Hindlimb muscle (tissue), 1 donor: ENCODE results near the gene GLS. TPM values are rescaled to one million over a fixed set of nuclear protein-coding genes. Genes with fewer than 3 reads are reported as not detected.
"Not testable (repeated sequence)": the region's sequence is repeated elsewhere in the genome, so short reads cannot be mapped to it uniquely, and the experiment has no call there.

Experiments
- DNase-seq: peaks from one replicate; pipeline ENCODE4 v3.0.0-alpha.2; 2013
- polyA plus RNA-seq: library from polyadenylated mRNA; unstranded; fragments of 120-200 nt; gene quantifications from one replicate; pipeline ENCODE4 v1.2.1, GENCODE V29; 2013; ENCODE audit not compliant: insufficient read length

The GLS gene
- polyA plus RNA-seq, 1 donor, result 44.9 TPM

GRCh38 chr2:190973262-190973661 lies 92.6 kb downstream of the GLS start:
- DNase-seq, result no peak

DNA sequence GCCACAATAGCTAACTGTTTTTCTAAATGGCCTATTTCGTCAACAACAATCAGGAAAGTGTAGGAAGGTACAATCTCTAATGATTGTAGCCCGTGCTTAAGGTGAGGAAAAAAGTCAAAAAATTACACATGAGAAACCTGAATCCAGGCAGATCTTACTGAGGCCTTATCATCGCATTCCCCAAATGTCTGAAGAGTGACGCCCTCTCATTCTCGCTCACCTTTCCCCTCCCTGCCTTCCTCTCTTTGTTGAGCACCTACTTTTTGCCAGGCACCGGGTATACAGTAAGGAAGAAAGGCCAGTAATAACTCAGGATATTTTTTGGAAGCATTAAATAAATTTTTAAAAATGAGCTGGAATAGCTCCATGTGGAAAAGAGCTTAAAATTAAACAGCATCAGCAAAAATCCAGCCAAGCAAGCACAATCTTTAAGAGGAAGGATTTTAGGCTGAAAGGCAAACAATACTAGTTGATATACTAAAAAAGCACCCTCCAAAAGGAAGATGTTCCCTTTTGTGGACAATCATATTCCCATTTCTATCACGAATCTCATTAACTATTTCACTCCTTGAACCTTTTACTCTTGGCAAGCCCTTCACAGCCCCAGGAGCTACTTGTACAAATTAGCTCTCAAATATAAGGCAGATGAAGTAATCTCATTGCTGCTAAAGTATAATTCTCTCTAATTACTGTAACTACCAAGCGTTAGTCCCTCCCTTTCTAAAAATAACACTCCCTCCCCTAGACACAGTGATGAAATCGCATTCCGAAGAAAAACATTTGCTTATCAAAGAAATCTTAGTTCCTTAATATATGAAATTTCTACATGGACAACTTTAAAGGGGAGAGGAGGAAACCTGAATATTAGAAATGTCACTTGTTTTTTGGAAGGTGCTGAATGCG lies 93.4 kb downstream of the GLS start:
- DNase-seq, result no peak

DNA sequence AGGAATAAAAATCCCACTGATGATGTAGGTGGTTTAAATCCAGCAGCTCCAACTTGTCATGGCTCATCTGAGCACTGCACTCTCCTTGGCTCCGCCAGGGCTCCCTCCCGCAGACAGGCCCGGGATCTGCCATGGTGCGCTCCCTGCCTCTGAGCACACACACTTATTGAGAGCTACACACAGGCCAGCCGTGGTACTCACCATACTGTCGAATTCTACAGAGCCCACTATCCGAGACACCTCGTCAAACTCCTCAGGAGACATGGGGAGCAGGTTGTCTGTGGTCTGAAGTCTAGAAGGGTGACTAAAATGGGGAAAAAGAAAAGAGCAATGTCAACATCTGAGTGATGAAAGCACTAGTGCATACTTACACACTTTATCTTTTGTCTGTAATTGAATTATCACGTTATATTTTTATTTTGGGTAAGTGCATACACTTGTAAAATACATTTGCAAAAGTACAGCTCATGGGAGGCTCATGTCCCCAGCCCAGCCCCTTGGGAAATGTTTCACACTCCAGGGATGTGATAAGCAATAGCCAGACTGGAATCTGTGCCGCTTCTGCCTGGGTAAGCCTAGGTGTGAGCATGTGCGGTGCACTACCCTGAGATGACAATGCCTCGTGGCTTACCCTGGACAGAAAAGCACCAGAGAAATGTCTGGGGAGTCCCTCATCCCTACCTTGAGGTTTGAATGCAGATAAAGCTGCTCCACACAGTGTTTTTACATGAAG lies 94.2 kb downstream of the GLS start:
- no peak for DNase-seq

GRCh38 chr2:190976521-190976920 lies 95.9 kb downstream of the GLS start:
- no peak for DNase-seq

- DNase-seq, result no peak
Observed at GRCh38 chr2:190977505-190977904, 96.9 kb downstream of the GLS start.

DNA sequence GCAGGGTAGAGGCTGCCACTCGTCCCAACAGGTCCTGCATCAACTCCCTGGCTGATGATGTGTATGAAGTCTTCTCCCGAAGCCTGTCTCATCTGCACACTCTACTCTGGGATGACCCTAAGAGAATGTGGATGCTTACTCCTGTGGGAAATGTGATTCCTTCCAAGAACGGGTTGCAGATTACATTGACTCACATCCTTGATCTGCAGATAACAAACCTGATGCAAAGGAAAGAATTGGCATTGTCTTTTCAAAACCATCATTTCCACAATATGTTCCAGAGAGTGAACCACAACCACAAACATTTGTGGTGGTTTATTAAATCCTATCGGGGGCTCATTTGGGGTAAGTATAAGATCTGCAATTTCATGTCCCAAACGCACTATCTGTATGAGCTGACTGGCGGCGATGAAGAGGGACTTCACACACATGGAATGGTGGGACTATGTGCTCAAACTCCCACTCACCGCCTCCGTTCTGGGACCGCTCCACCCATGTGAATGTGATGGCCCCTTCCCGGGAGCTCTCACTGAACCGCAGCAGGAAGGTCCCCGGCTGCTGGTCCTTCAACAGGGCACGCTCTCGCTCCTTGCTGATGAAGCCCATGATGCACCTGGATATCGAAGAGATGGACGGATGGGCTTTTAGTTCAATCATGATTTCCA lies 97.9 kb downstream of the GLS start:
- no peak for DNase-seq

DNA sequence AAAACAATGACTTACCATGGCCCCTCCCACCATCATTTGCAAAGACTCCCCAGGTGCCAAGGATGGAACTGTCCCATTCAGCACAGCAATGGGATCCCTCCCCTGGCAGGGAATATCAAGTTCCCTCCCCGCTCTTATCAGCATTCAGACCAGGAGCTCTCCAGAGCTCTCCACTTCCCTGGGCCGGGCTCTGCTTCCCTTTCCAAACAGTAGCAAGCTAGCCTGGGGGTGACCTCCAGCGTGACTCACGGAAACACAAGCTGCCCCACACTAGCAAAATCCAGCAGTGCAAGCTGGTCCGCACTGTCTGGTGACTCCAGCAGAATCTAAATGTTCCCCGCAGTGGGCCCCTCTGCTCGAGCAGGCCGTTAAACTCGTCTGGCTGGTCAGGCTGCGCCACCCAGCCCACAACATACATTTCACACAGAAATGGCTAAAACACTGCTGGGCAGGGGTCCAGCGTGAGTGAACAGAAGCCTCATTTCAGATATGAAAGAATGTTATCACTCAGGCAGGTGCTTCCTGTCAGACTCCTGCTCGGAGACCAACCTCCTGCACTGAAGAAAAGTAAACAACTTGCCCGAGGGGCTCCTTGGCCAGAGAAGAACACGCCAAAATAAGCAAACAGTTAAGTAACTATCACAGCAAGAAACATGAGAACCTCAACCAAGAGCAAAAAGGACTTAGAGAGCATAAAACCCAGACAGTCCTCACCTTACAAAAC lies 99.4 kb downstream of the GLS start:
- peak; percentile 32 for DNase-seq

- no peak for DNase-seq
Observed at GRCh38 chr2:190980630-190981209, 100.1 kb downstream of the GLS start.

DNA sequence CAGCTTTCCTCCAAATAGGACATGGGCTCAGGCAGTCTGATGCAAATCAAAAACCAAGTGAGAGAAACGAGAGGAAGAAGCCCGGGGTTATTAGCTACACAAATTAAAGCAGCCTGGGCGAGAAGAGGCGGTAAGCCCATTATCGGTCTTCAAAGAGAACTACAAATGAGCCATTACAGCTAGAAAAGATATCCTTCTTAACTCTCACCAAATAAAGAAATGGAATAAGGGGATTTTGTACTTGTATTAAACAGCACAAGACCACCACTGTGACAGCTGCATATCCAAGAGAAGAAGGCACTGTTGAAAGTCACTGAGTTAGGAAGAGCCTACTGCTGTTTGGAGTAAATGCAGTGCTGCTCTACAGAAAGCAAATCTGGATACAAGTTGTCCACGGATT lies 100.7 kb downstream of the GLS start:
- DNase-seq, result no peak

DNA sequence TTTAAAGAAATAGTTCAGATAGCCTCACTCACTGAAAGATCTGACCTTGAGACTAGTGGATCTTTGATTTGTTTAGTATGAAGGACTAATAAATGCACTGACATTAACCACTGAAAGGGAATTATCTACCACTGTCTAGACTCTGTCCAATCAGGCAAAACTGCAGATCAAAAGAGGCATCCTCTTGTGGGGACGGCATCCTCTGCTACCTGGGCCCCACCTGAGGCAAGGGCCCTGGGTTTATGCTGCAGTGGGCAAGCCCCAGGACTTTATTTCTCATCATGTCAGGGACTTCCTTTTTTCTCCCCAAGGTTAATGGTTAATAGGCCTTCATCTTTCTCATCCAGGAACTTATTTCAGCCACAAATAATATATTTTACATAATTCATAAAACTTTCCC lies 101.1 kb downstream of the GLS start:
- no peak for DNase-seq

GRCh38 chr2:190982262-190983034 lies 101.8 kb downstream of the GLS start:
- no peak for DNase-seq

DNA sequence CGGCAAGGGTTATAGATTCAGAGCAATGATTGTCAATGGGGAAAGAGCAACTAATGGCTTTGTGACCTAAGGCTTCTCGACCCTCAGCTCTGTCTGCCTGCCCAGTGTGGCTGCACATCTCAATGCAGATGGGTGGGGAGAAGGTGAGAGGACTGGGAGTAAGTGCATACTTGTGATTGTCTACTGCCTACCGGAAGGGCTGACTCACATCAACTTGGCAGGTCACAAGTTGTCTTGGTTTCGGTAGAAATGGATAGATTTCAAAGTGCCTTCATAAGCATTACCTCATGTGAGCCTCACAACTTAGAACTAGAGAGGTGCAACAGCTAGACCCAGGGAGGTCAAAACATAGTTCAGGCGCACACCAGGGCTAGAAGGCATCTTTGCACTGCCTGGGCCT lies 104.0 kb downstream of the GLS start:
- no peak for DNase-seq

DNA sequence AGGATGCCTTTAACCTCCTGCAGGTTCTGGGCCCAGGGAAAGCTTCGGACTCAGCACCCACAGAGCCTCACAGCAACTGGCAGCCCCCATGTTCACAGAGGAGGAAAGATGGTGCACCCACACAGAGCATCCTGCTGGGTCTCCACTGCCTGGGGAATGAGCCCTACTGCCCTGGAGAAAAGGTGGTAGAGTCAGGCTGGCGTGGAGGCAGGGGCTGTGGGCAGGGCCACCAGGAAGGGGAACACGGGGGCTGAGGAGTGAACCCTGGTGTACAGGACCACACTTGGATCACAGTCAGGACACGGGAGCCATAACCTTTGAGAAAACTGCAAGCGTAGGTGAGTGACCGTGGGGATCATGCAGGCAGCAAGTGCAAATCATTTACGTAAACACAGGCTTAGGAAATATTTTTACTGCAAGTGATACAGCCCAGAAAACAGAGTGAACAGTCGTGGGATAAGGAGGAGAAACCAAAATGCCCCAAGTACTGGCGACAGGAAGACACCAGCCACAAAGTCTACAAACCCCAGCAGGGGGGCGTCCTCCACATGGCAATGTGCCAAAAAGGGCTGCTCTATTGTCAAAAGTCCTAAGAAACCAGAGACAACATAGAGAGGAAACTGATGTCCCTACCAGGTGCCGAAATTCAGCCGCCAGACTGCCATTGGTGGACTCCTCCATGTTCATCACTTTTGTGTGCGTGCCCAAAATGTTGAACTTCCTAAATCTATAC lies 105.8 kb downstream of the GLS start:
- DNase-seq, result no peak

GRCh38 chr2:190987116-190987515 lies 106.5 kb downstream of the GLS start:
- no peak for DNase-seq

DNA sequence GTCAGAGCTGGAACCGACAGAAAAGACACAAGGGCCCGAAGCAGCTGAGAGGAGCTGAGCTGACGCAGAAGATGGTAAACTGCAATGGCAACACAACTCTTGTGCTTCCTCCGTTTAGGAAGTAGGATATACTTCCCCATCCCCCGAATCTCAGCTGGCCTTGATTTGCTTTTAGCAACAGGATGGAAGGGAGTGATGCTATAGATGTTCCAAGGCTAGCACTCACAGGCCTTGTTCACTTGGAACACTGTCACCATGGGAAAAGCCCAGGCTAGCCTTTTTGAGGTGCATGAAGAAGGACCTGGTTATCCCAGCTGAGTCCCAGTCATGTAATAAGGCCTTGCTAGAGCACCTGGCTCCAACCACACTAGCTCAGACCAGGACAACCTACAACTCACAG lies 107.3 kb downstream of the GLS start:
- no peak for DNase-seq

DNA sequence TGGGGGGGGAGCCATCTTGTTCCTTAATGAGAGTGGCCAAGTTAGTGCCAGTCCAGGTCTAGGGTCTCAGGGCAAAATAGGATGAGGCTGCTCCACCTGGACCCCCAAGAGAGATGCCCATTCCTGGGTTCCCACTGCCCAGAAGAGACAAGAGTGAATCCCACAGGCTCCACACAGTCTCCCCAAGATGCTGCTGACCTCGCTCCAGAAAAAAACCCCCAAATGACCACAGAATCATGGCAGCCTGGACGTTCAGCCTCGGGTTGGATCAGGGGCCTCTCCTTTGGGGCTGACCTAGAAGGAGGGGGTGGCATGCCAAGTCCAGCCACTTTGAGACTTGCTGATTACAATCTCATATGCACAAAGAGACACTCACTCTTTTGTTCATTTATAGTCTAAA lies 108.3 kb downstream of the GLS start:
- no peak for DNase-seq

DNA sequence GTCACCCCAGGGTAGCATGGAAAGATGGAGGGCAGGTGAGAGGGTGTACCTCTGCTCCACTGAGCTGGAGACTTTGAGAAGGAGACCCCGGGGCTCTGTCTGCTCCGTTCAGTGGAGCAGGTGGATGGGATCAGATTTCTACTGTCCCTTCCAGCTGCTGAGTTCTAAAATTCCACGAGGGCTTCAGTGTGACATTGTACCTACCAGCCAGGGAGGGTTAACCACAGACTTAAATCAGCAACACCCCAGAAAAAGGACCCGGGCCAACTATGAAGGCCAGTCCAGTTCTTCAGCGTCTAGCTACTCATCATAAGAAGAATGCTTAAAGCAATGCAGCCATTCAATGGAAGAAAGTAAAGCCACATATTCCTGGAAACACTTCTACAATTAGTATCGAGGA lies 109.5 kb downstream of the GLS start:
- DNase-seq, result no peak

DNA sequence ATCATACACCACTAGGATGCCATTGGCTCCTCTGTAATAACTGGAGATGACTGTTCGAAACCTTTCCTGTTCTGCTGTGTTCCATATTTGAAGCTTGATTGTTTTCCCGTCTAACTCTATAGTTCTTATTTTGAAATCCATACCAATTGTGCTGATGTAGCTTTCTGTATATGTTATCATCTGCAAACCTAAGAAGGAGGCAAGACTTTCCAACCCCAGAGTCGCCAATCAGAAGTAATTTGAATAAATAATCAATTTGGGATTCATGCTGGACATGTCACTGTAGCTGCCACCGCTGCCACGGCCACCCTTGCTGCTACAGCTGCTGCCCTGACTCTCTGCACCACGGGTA lies 112.6 kb downstream of the GLS start:
- no peak for DNase-seq

DNA sequence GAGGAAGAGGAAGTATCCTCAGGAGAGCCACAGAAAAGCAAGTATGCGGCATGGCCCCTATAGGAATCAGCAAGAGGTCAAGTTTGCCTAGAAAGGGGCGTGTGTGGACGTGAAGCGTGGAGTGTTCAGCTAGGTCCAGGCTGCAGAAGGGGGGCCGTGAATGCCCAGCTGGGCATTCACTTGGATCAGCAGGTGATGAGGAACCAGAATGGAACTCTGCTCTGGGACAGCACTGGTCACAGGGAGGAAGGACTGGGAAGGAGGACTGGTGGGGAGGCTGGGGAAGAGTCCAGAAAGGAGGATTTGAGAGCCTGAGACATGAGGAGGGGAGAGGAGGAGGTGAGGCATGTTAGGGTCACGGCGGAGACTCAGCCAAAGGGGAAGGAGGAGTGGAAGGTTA lies 113.5 kb downstream of the GLS start:
- DNase-seq, result no peak

DNA sequence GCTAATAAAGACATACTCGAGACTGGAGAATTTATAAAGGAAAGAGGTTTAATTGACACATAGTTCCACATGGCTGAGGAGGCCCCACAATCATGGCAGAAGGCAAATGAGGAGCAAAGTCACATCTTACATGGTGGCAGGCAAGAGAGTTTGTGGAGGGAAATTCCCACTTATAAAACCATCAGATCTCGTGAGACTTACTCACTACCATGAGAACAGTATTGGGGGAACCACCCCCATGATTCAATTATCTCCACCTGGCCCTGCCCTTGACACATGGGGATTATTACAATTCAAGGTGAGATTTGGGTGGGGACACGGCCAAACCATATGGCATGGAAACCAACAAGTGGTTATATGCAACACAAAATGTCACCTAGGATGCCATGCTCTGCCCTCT lies 114.7 kb downstream of the GLS start:
- DNase-seq, result not testable (repeated sequence)
